Stimulated activated CD4-positive, alpha-beta T cell treated with anti-CD3 and anti-CD28 coated beads, Interleukin-1b, Interleukin-23, amount 100 ng/mL, for 24 hours (primary cell): ENCODE measurements around the gene KCTD21.
"Not testable (repeated sequence)": the region's sequence is repeated elsewhere in the genome, so short reads cannot be mapped to it uniquely, and the experiment has no call there.

Source experiments
- DNase-seq, 4 experiments: peaks; one replicate each; pipeline ENCODE4 v3.0.0-alpha.2; 2020; ENCODE audit warnings: low read depth in 4 of 4, low spot score in 1 of 4

KCTD21 gene, protein sequence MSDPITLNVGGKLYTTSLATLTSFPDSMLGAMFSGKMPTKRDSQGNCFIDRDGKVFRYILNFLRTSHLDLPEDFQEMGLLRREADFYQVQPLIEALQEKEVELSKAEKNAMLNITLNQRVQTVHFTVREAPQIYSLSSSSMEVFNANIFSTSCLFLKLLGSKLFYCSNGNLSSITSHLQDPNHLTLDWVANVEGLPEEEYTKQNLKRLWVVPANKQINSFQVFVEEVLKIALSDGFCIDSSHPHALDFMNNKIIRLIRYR

DNA sequence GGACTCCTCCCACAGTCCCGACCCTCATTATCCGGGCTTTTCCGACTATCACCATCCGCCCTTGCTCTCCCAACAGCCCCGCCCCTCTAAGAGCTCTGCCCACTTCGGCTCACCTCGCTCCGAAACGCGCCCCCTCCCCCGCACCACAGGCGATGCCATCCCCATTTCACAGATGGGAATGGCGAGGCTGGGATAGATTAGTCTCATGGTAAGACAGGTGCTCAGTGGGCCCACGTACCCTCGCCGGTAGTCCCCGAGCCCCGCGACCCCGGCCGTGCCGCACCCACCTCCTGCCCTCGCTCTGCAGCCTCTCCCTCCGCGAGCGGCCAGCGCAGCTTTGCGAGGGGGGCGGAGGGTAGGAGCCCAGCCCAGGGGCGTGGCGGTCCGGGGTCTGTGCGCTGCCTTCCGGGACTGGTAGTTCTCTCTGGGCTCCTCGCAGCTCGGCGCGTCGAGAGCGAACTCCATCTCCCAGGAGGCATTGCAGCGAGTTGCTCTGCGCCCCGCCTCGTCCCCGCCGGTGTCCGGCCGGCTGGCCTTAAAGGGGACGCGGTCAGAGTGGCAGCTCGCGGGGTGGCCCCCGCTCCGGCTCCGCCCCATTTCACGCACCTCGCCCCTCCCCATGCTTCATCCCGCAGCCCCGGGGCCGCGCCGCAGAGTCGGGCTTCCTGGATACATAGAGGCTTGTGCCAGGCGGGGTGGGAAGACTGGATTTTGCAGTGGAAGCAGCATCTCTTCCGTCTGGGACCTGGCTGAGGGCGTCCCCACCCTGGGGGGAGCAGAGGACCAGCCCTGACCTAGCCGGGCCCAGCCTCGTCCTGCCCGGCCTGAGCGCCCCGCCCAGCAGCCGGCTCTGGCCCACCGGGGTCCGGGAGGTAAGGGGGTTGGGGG is at the start of gene KCTD21, which contains the start of gene USP35:
KCTD21 (minus strand) TSS at position 341 of the 888 bp plus-strand sequence. CDS start 14,072 bp downstream, outside the sequence.
USP35 (plus strand) TSS at position 634 of the 888 bp plus-strand sequence. CDS start 7,327 bp downstream, outside the sequence.
- DNase-seq = peak; percentile 73 to 89 (median 80)

DNA sequence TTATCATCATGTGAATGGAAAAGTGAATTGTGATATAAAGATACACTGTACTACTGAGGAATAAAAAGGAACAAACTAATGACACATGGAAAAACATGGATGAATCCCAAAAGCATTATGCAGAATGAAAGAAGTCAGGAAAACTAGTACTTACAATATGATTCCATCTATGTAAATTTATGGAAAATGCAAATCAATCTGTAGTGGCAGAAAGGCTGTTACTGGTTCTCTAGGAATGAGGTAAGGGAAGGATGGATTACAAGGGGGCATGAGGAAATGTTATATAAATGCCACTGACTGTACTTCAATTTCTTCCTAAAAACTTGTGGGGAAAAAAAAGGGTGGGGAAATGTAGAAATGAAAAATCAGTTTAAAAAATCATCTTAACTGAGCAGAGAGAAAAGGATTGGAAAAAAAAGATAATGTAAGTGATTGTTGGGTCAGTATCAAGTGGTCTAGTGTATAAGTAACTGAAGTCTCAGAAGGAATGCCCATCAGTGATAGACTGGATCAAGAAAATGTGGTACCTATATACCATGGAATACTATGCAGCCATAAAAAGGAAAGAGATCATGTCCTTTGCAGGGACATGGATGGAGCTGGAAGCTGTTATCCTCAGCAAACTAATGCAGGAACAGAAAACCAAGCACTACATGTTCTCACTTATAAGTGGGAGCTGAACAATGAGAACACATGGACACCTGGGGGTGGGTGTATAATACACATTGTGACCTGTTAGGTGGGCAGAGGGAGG is 49.0 kb upstream of the KCTD21 start:
- no peak for DNase-seq

GRCh38 chr11:78234006-78234405 is 45.6 kb upstream of the KCTD21 start:
- DNase-seq = no peak

DNA sequence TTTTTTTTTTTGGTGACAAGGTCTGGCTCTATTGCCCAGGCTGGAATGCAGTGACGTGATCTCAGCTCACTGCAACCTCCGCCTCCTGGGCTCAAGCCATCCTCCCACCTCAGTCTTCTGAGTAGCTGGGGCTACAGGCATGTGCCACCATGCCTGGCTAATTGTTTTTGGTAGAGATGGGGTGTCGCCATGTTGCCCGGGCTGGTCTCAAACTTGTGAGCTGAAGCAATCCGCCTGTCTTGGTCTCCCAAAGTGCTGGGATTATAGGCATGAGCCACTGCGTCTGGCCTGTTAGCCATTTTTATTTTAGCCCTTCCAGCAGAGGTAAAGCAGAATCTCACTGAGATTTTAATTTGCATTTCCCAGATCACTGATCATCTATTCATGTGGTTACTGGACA is 44.6 kb upstream of the KCTD21 start:
- not testable (repeated sequence) for DNase-seq

DNA sequence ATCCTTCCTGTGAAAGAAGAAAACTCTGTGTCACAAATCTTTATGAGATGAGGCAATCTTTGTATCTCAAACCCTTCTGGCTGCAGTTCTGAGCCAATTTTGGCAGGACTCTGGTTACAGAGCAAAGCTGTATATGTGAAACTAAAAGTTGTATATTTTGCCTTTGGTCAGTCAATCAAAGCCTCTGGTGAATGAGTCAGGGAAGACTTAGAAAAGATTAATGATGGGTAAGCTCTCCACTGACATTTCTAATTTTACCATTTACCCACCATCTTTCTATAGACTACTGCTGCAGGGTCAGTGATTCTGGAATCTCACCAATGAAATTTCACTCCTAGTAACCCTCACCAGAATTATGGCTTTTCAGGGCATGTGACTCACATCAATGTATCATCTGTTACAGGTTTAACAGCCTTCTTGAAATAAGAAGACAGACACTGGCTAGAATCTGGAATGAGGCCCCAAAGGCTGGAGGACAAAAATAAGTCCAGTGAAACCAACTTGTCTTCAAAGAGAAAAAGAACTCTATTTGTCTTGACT is 43.6 kb upstream of the KCTD21 start:
- DNase-seq = no peak

- no peak for DNase-seq
Observed at GRCh38 chr11:78230161-78230877, 41.9 kb upstream of the KCTD21 start.

- no peak for DNase-seq
Observed at GRCh38 chr11:78229106-78229505, 40.7 kb upstream of the KCTD21 start.

- no peak for DNase-seq
Observed at GRCh38 chr11:78228467-78228866, 40.0 kb upstream of the KCTD21 start.

- no peak for DNase-seq
Observed at GRCh38 chr11:78227921-78228320, 39.5 kb upstream of the KCTD21 start.

GRCh38 chr11:78226684-78227680 is 38.6 kb upstream of the KCTD21 start:
- DNase-seq = no peak

GRCh38 chr11:78224906-78225420 is 36.5 kb upstream of the KCTD21 start:
- DNase-seq = no peak

DNA sequence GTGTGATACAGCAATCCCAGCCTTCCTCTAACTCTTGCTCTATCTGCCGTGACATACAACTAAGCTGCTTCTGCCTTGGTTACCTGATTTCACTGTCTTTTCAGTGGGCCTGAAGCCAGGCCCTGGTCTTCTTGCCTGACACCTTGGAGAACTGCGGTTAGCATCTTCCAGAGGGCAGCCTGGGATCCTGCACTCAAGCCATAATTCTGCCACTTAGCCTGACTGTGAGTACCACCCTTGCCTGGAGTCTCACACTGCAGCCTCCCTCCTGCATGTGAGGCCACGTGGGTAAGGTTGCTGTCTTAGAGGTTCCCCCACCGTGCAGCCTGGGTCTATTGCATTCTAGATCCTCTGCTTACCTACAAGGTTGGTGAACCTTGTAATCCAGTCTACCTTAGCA is 36.1 kb upstream of the KCTD21 start:
- no peak for DNase-seq

GRCh38 chr11:78223320-78223954 is 35.0 kb upstream of the KCTD21 start:
- no peak for DNase-seq

GRCh38 chr11:78222726-78223125 is 34.3 kb upstream of the KCTD21 start:
- not testable (repeated sequence) for DNase-seq

DNA sequence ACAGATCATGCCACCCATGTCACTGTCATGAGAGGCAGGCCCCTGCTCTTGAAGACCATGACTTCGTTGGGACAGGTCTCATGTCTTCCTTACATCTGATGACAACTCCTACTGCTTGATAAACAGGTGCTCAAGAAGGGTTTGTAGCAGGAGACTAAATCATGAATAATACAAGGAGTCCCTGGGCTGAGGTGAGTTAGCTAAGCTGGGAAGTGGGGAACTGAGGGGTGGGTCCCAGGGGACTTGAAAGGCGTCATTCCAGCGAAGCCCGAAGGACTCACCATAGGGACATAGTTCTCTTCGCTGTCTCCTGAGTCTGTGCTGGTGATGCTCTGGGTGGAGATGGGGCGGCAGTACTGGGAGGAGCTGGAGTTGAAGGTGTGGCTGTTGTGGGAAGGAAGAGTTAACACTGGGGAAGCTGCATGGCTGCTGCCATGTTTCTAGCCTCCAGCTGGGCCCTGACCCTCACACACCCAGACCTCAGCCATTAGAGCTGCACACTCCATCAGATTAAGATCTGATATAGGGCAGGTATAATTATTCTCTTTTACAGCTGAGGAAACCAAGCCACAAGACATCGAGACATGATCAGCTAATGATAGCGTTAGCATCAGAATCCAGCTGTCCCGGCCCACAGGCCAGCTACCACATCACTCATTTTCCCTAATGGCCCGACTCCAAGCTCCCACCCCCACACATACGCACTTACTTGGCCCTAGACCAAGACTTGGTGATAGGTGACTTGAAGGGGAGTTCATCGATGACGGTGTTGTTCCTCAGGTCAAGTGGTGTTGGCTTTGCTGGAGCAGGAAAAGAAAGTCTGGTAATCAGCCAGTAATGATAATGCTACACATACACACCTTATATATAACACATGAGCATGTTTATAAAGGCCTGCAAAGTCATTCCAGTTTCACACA is 33.2 kb upstream of the KCTD21 start:
- DNase-seq = no peak

- DNase-seq = no peak
Observed at GRCh38 chr11:78220218-78221157, 32.1 kb upstream of the KCTD21 start.
